ENCODE data around the gene NDUFS6.

The NDUFS6 gene

GRCh38 chr5:1778138-1779020 is 22.8 kb upstream of the NDUFS6 start:
- no peak overlapping the region for H3K4me3 ChIP-seq (ENCODE audit: low read length)
- peaks cover 6% of the 10 kb centered on the region for H3F3A ChIP-seq (ENCODE audit: control insufficient read depth, insufficient read depth)
- H3K79me2 ChIP-seq (ENCODE audit: control insufficient read depth, low read length), result no peaks in the 10 kb centered on the region
- no peak overlapping the region for H3K4me2 ChIP-seq (ENCODE audit: low read length)
- no peak overlapping the region for H3K27ac ChIP-seq (ENCODE audit: low read depth, low read length)
- TF ChIP-seq CTCF (IDR thresholded peaks at IDR 0.05; ENCODE audit: low read depth, low read length, poor library complexity, severe bottlenecking) (no peak), EZH2phosphoT487 (IDR thresholded peaks at IDR 0.05; ENCODE audit: borderline replicate concordance, low read length) (no peak)
- peaks cover 25% of the 10 kb centered on the region for H3K4me1 ChIP-seq (ENCODE audit: control insufficient read depth, low read length)
- H4K20me1 ChIP-seq (ENCODE audit: control insufficient read depth, insufficient read depth, low read depth, low read length), result no peaks in the 10 kb centered on the region
- H3K9me3 ChIP-seq (ENCODE audit: control insufficient read depth, insufficient read depth, low read length), result no peaks in the 10 kb centered on the region
- H3K9me2 ChIP-seq (replicated peaks; ENCODE audit: control insufficient read depth, low read length), result no peaks in the 10 kb centered on the region
- no peaks in the 10 kb centered on the region for H3K27me3 ChIP-seq (ENCODE audit: control insufficient read depth, low read length)
- H3K36me3 ChIP-seq (ENCODE audit: control insufficient read depth, low read length), result no peaks in the 10 kb centered on the region

- no peaks in the 10 kb centered on the region for H3K9me2 ChIP-seq (replicated peaks; ENCODE audit: control insufficient read depth, low read length)
- TF ChIP-seq EZH2phosphoT487 (IDR thresholded peaks at IDR 0.05; ENCODE audit: borderline replicate concordance, low read length) (no peak), CTCF (IDR thresholded peaks at IDR 0.05; ENCODE audit: low read depth, low read length, poor library complexity, severe bottlenecking) (no peak)
- H3K27me3 ChIP-seq (ENCODE audit: control insufficient read depth, low read length), result no peaks in the 10 kb centered on the region
- H3K4me3 ChIP-seq (ENCODE audit: low read length), result no peak overlapping the region
- H3F3A ChIP-seq (ENCODE audit: control insufficient read depth, insufficient read depth), result peaks cover 8% of the 10 kb centered on the region
- no peaks in the 10 kb centered on the region for H3K9me3 ChIP-seq (ENCODE audit: control insufficient read depth, insufficient read depth, low read length)
- H3K79me2 ChIP-seq (ENCODE audit: control insufficient read depth, low read length), result no peaks in the 10 kb centered on the region
- no peaks in the 10 kb centered on the region for H4K20me1 ChIP-seq (ENCODE audit: control insufficient read depth, insufficient read depth, low read depth, low read length)
- H3K4me1 ChIP-seq (ENCODE audit: control insufficient read depth, low read length), result peaks cover 33% of the 10 kb centered on the region
- H3K4me2 ChIP-seq (ENCODE audit: low read length), result no peak overlapping the region
- H3K27ac ChIP-seq (ENCODE audit: low read depth, low read length), result no peak overlapping the region
- no peaks in the 10 kb centered on the region for H3K36me3 ChIP-seq (ENCODE audit: control insufficient read depth, low read length)
Measured at GRCh38 chr5:1779021-1779680, 22.1 kb upstream of the NDUFS6 start.

GRCh38 chr5:1779782-1780613 is 21.2 kb upstream of the NDUFS6 start:
- H3K4me1 ChIP-seq (ENCODE audit: control insufficient read depth, low read length), result peaks cover 41% of the 10 kb centered on the region
- H3K79me2 ChIP-seq (ENCODE audit: control insufficient read depth, low read length), result no peaks in the 10 kb centered on the region
- no peaks in the 10 kb centered on the region for H3K27me3 ChIP-seq (ENCODE audit: control insufficient read depth, low read length)
- no peak overlapping the region for H3K4me2 ChIP-seq (ENCODE audit: low read length)
- no peaks in the 10 kb centered on the region for H4K20me1 ChIP-seq (ENCODE audit: control insufficient read depth, insufficient read depth, low read depth, low read length)
- H3K9me2 ChIP-seq (replicated peaks; ENCODE audit: control insufficient read depth, low read length), result no peaks in the 10 kb centered on the region
- no peaks in the 10 kb centered on the region for H3K9me3 ChIP-seq (ENCODE audit: control insufficient read depth, insufficient read depth, low read length)
- H3K27ac ChIP-seq (ENCODE audit: low read depth, low read length), result no peak overlapping the region
- no peaks in the 10 kb centered on the region for H3K36me3 ChIP-seq (ENCODE audit: control insufficient read depth, low read length)
- TF ChIP-seq EZH2phosphoT487 (IDR thresholded peaks at IDR 0.05; ENCODE audit: borderline replicate concordance, low read length), result no peak
- no peak for TF ChIP-seq CTCF (IDR thresholded peaks at IDR 0.05; ENCODE audit: low read depth, low read length, poor library complexity, severe bottlenecking)
- H3K4me3 ChIP-seq (ENCODE audit: low read length), result no peak overlapping the region
- H3F3A ChIP-seq (ENCODE audit: control insufficient read depth, insufficient read depth), result peaks cover 8% of the 10 kb centered on the region

Data from DOHH2 (cell line).